SK-N-SH (cell line): ENCODE results near the gene PTPRD.

Experiments
- CTCF ChIP-seq: fragments of 200-600 bp; sonication (generic); IDR thresholded peaks from 2 replicates; pipeline ENCODE4 v1.6.1; 2017; ENCODE audit warnings: antibody characterized with exemption, mild to moderate bottlenecking, moderate library complexity
- GABPA ChIP-seq: IDR thresholded peaks from 2 replicates; pipeline ENCODE4 v1.4.0; 2012; ENCODE audit warnings: low read depth, mild to moderate bottlenecking
- MAX ChIP-seq: IDR thresholded peaks from 2 replicates; pipeline ENCODE4 v1.4.0; 2012; ENCODE audit warnings: low read depth
- POLR2AphosphoS5 ChIP-seq: IDR thresholded peaks from 2 replicates; pipeline ENCODE4 v1.6.1; 2012; ENCODE audit warnings: low read depth, low read length
- RAD21 ChIP-seq: IDR thresholded peaks from 2 replicates; pipeline ENCODE4 v1.6.1; 2012; ENCODE audit warnings: mild to moderate bottlenecking, low read length
- RFX5 ChIP-seq: IDR thresholded peaks from 2 replicates; pipeline ENCODE4 v1.6.1; 2012; ENCODE audit warnings: mild to moderate bottlenecking, improper control_type of control experiment, low read length
- SIN3A ChIP-seq: IDR thresholded peaks from 2 replicates; pipeline ENCODE4 v1.6.1; 2012; ENCODE audit warnings: low read depth, mild to moderate bottlenecking, low read length, moderate library complexity, borderline replicate concordance
- SMC3 ChIP-seq: IDR thresholded peaks from 2 replicates; pipeline ENCODE4 v1.6.1; 2012; ENCODE audit warnings: low read depth, low read length, improper control_type of control experiment
- TCF12 ChIP-seq: IDR thresholded peaks from 2 replicates; pipeline ENCODE4 v1.4.0; 2012
- USF2 ChIP-seq: fragments of 150-350 bp; IDR thresholded peaks from 2 replicates; pipeline ENCODE4 v1.6.1; 2017; ENCODE audit warnings: antibody characterized with exemption, low read length, low read depth, borderline replicate concordance

GRCh38 chr9:8309258-8309657 is 2303.5 kb downstream of the PTPRD start:
- TF ChIP-seq GABPA, result no peak
- TF ChIP-seq CTCF, result no peak
- TF ChIP-seq SIN3A, result no peak
- TF ChIP-seq MAX, result no peak
- no peak for TF ChIP-seq RFX5
- no peak for TF ChIP-seq RAD21
- TF ChIP-seq TCF12, result no peak
- TF ChIP-seq USF2, result no peak
- no peak for TF ChIP-seq POLR2AphosphoS5
- TF ChIP-seq SMC3, result no peak
